B cell (primary cell): Measurements from ENCODE around the gene COL5A1.

Experiments
- CTCF ChIP-seq: fragments of 200-600 bp; IDR thresholded peaks from one replicate; pipeline ENCODE4 v1.8.0; 2022; ENCODE audit warnings: antibody characterized with exemption, mild to moderate bottlenecking
- EZH2 ChIP-seq: IDR thresholded peaks from 2 replicates; pipeline ENCODE4 v1.6.1; 2012; ENCODE audit warnings: borderline replicate concordance, low read depth, mild to moderate bottlenecking, moderate library complexity, low read length; ENCODE audit not compliant: insufficient read depth, poor library complexity, severe bottlenecking

DNA sequence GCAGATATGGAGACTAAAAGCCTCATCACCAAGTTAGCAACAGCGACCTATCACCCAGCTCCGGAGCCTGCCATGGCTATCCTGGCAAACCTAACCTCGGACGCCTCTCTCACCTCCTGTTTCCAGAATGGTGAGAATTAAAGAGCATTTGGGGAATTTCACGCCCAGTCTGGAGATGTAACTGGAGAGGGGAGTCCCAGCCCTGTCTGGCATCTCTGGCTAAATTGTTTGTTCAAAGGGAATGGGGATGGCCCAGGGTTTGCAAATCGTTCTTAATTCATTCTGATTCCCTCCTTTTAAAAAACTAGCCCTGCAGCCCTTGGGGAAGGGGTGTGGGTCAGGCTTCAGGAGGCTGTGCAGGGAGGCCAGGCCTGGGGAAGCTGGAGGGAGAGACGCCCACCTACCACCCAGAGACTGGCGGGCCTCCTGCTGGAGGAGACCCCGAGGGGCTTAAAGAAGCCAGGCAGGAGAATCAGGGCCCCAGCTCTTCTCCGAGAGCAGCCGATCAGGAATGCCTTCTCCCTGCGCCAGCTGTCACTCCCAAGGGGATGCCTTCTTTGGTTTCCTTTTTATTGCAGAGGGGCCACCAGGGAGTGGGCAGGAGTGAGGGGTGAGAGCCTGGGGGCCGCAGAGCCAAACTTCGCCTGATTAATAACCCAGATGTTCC, 964 bp upstream of the COL5A1 start:
- TF ChIP-seq CTCF, result no peak
- TF ChIP-seq EZH2, result no peak
